BLaER1 treated with 17β-estradiol and CSF1 and Interleukin-3, amounts not matched to agents 10 nM and 100 nM (cell line): ENCODE data around the gene HIGD1C.

Experiments
- H3K27ac ChIP-seq, 11 experiments: shearing (Covaris generic); formaldehyde crosslinking; 2 replicates each; pipeline ENCODE4 v1.8.1; 2022
- H3K27me3 ChIP-seq, 11 experiments: shearing (Covaris generic); formaldehyde crosslinking; 2 replicates each; pipeline ENCODE4 v1.8.1; 2022
- H3K36me3 ChIP-seq, 11 experiments: shearing (Covaris generic); formaldehyde crosslinking; 2 replicates each; pipeline ENCODE4 v1.8.1; 2022
- H3K4me1 ChIP-seq, 10 experiments: shearing (Covaris generic); formaldehyde crosslinking; 2 replicates each; pipeline ENCODE4 v1.8.1; 2022
- H3K4me2 ChIP-seq, 11 experiments: shearing (Covaris generic); formaldehyde crosslinking; 2 replicates each; pipeline ENCODE4 v1.8.1; 2022
- H3K4me3 ChIP-seq, 10 experiments: shearing (Covaris generic); formaldehyde crosslinking; 2 replicates each; pipeline ENCODE4 v1.8.1; 2022
- H3K9ac ChIP-seq, 11 experiments: shearing (Covaris generic); formaldehyde crosslinking; 2 replicates each; pipeline ENCODE4 v1.8.1; 2022
- H3K9me3 ChIP-seq, 11 experiments: shearing (Covaris generic); formaldehyde crosslinking; replicated peaks in 1 of 11; 2 replicates each; pipeline ENCODE4 v1.8.1; 2022
- H4K20me1 ChIP-seq, 11 experiments: shearing (Covaris generic); formaldehyde crosslinking; 2 replicates each; pipeline ENCODE4 v1.8.1; 2022
- Cebpa-rat ChIP-seq, 11 experiments: shearing (Covaris generic); IDR thresholded peaks; 2 replicates each; pipeline ENCODE4 v1.8.1; 2022

Gene HIGD1C

DNA sequence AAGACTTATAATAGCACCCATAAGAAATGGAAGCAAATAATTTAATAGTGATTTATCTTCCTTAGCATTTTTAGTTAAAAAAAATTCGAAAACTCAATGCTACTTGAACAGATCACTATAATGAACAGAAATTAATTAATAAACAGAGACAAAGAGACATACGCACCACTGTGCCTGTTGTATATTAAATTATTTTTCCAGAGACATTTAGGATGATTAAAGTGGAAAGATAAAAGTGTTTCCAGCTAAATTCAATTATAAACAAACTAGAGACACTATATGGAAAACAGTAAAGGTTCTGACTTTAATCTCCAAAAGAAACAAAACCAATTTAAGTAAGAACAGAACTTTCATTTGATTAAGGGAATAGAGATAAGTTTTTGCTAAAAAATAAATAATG lies 3.4 kb downstream of the HIGD1C start:
- H3K9ac ChIP-seq, result no peak overlapping the region
- H3K4me1 ChIP-seq, result peaks cover 0 to 9% (median 4%) of the 10 kb centered on the region in 10 experiments; a peak in 9 of 20 replicates
- peak overlapping the region in 5 of 11 experiments; percentile 27 to 50 (median 33); a peak in 5 of 22 replicates for H3K4me2 ChIP-seq
- TF ChIP-seq Cebpa-rat (IDR thresholded peaks at IDR 0.05), result no peak
- H3K27ac ChIP-seq, result no peak overlapping the region; a peak in 1 of 22 replicates
- H3K4me3 ChIP-seq, result no peak overlapping the region
- no peaks in the 10 kb centered on the region for H3K9me3 ChIP-seq
- no peaks in the 10 kb centered on the region for H3K27me3 ChIP-seq
- no peaks in the 10 kb centered on the region for H4K20me1 ChIP-seq
- peaks cover 0 to 11% (median 0%) of the 10 kb centered on the region in 11 experiments; a peak in 2 of 22 replicates for H3K36me3 ChIP-seq

DNA sequence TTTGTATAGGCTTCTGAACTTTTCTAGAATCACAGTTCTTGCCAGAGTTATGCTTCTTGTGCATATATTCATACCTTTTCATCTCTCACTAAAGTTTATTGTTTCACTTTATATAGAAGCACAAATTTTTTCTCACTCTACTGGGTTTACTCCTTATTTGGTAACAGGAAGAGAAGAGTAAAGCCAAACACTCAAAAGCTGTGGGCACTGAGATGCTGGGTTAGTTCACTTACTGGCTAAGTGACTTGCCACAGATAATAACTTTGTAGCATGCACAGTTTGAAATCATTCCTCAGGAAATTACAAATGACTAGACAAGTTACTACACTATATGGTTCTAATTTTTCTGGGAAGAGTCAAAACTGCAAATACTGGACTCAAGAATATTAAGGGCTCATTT lies 7.8 kb downstream of the HIGD1C start:
- Histone ChIP-seq H3K9ac (no peak overlapping the region), H3K4me3 (no peak overlapping the region), H3K4me2 (no peak overlapping the region), H3K27me3 (no peaks in the 10 kb centered on the region), H3K36me3 (no peaks in the 10 kb centered on the region), H4K20me1 (no peaks in the 10 kb centered on the region), H3K27ac (no peak overlapping the region), H3K4me1 (peaks cover 0 to 9% (median 4%) of the 10 kb centered on the region in 10 experiments; a peak in 9 of 20 replicates), H3K9me3 (no peaks in the 10 kb centered on the region)
- TF ChIP-seq Cebpa-rat (IDR thresholded peaks at IDR 0.05), result no peak

DNA sequence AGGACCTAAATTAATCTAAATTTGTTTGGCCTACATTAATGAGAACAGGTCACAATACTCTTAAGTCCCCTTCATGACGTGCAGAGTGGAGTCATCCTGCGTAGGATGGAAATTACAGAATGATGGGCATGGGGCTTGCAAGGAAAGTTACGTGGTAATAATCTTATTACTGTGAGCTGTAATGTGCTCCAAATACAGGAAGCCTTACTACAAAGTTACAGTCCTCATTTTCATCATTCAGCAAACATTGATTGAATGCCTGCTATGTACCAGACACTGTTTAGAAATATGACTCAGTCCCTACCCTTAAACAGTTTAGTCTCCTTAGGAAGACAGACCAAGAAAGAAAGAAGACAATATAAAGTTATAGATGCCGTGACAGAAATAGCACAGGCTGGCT lies 9.4 kb downstream of the HIGD1C start:
- TF ChIP-seq Cebpa-rat (IDR thresholded peaks at IDR 0.05), result no peak
- no peaks in the 10 kb centered on the region for H3K9me3 ChIP-seq
- peaks cover 0 to 8% (median 0%) of the 10 kb centered on the region in 11 experiments; a peak in 6 of 22 replicates for H3K36me3 ChIP-seq
- no peak overlapping the region for H3K27ac ChIP-seq
- no peaks in the 10 kb centered on the region for H4K20me1 ChIP-seq
- no peak overlapping the region for H3K4me2 ChIP-seq
- no peak overlapping the region for H3K9ac ChIP-seq
- H3K27me3 ChIP-seq, result no peaks in the 10 kb centered on the region
- H3K4me3 ChIP-seq, result no peak overlapping the region
- H3K4me1 ChIP-seq, result 0 out of 20 replicates have a peak, but pooled peaks cover 0 to under 1% (median 0%) of the 10 kb centered on the region in 10 experiments

DNA sequence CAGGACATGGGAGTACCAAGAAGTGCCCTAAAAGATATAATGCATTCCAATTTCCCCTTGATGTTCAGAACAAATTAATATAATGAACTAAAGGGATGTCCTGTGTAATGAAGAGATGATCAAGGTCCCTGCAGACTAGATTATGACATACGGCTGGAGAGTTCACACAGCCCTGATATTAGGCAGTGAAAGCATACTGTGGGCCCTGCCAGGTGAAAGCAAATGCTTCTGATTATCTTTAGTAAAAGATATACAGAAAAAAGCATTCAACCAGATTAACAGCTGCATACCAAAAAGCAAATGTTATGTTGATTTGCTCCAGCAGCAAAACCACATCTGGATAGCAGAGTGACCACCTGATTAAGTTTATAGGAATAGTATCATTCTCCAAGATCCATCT lies 12.1 kb downstream of the HIGD1C start:
- no peak for TF ChIP-seq Cebpa-rat (IDR thresholded peaks at IDR 0.05)
- Histone ChIP-seq H3K27me3 (no peaks in the 10 kb centered on the region), H3K4me2 (no peak overlapping the region)

DNA sequence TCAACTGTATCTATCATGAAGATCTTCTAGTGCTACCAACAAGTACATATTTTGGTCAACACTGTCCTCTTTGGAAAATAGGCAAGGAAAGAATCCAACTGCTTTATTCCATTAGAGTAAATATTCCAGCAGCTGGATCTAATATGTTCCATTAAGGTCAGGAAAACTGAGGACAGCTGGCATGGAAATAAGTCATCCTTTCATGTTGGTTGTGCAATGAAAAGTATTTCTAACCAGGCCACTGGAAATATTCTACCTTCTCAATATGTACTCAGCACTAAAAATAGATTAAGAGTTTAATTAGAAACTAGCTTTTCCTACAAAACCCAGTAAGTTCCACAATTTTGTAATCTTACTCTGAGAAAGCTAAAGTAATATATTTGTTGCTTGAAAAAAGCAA lies 19.6 kb downstream of the HIGD1C start:
- Histone ChIP-seq H3K27ac (no peak overlapping the region), H3K27me3 (no peaks in the 10 kb centered on the region), H4K20me1 (no peaks in the 10 kb centered on the region), H3K4me1 (no peaks in the 10 kb centered on the region), H3K4me3 (no peak overlapping the region), H3K9me3 (peaks cover 11 to 18% (median 14%) of the 10 kb centered on the region in 11 experiments; a peak in 20 of 22 replicates), H3K4me2 (no peak overlapping the region), H3K9ac (no peak overlapping the region), H3K36me3 (peaks cover 33 to 67% (median 43%) of the 10 kb centered on the region in 11 experiments)
- no peak for TF ChIP-seq Cebpa-rat (IDR thresholded peaks at IDR 0.05)

More for the DNA sequence above, 12.1 kb downstream of the HIGD1C start:
- no peaks in the 10 kb centered on the region for H4K20me1 ChIP-seq
- H3K4me3 ChIP-seq, result no peak overlapping the region
- H3K9ac ChIP-seq, result no peak overlapping the region
- peaks cover 7 to 36% (median 20%) of the 10 kb centered on the region in 11 experiments; a peak in 20 of 22 replicates for H3K36me3 ChIP-seq
- H3K27ac ChIP-seq, result no peak overlapping the region
- H3K9me3 ChIP-seq, result no peaks in the 10 kb centered on the region
- no peaks in the 10 kb centered on the region for H3K4me1 ChIP-seq

DNA sequence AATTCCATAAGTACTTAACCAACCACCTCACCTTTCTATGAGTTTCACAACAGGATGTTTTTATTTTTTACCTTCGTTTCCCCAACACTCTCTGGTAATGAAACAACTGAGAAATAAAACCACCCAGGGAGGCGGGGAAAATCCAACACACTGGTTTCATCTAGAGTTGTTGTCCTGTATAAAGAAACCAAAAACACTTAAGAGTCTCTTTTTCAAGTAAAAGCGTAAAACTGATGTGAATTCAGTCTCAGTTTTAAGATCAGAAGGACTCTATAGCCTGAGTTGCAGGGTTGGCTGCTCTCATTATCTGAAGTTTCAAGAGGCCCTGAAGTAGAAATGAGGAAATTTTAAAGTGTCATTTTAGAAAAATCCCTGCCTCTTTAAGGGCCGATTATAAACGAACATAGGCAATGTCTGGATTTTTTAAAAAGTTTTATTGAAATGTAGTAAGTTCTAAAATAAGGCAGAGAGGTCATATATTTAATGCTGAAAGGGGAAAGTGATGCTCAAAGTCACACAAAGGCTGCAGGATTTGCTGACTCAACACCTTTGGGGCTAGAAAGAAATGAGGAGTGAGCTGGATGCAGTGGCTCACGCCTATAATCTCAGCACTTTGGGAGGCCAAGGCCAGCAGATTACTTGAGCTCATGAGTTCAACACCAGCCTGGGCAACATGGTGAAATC lies 27.2 kb downstream of the HIGD1C start:
- no peak overlapping the region for H3K4me2 ChIP-seq

DNA sequence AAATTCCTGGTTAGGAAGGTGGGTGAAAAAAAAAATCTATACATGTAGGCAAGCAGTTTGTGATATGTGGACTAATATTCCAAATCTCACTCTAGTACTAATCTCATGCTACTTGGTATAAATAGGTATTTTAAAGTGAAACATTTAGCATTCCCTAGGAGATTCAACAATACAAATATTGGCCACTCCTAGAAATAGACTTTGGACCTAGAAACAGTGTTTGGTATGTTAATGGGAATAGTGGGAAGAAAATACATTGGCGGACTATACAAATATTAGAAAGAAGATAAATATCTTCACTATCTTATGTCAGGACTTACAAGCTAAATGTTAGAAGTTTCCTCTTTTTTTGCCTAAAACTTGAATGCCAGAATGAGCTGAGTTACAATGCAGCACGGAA lies 28.2 kb downstream of the HIGD1C start:
- peaks cover 0 to 15% (median 0%) of the 10 kb centered on the region in 10 experiments; a peak in 6 of 20 replicates for H3K4me1 ChIP-seq
- H3K4me3 ChIP-seq, result no peak overlapping the region
- no peaks in the 10 kb centered on the region for H3K27me3 ChIP-seq
- H3K36me3 ChIP-seq, result peaks cover 0 to 46% (median 14%) of the 10 kb centered on the region in 11 experiments; a peak in 9 of 22 replicates
- no peak overlapping the region for H3K9ac ChIP-seq
- TF ChIP-seq Cebpa-rat (IDR thresholded peaks at IDR 0.05), result no peak
- H3K9me3 ChIP-seq, result no peaks in the 10 kb centered on the region
- no peak overlapping the region for H3K27ac ChIP-seq
- H3K4me2 ChIP-seq, result no peak overlapping the region
- H4K20me1 ChIP-seq, result peaks cover 0 to 6% (median 0%) of the 10 kb centered on the region in 11 experiments; a peak in 2 of 22 replicates

More for the DNA sequence above, 27.2 kb downstream of the HIGD1C start:
- no peaks in the 10 kb centered on the region for H3K27me3 ChIP-seq
- peaks cover 0 to under 1% (median 0%) of the 10 kb centered on the region in 11 experiments; a peak in 1 of 22 replicates for H4K20me1 ChIP-seq
- no peaks in the 10 kb centered on the region for H3K9me3 ChIP-seq
- H3K4me1 ChIP-seq, result peaks cover 0 to 5% (median 0%) of the 10 kb centered on the region in 10 experiments; a peak in 3 of 20 replicates
- H3K4me3 ChIP-seq, result no peak overlapping the region
- no peak overlapping the region for H3K27ac ChIP-seq
- TF ChIP-seq Cebpa-rat (IDR thresholded peaks at IDR 0.05), result no peak
- peaks cover 0 to 46% (median 14%) of the 10 kb centered on the region in 11 experiments; a peak in 9 of 22 replicates for H3K36me3 ChIP-seq
- no peak overlapping the region for H3K9ac ChIP-seq

DNA sequence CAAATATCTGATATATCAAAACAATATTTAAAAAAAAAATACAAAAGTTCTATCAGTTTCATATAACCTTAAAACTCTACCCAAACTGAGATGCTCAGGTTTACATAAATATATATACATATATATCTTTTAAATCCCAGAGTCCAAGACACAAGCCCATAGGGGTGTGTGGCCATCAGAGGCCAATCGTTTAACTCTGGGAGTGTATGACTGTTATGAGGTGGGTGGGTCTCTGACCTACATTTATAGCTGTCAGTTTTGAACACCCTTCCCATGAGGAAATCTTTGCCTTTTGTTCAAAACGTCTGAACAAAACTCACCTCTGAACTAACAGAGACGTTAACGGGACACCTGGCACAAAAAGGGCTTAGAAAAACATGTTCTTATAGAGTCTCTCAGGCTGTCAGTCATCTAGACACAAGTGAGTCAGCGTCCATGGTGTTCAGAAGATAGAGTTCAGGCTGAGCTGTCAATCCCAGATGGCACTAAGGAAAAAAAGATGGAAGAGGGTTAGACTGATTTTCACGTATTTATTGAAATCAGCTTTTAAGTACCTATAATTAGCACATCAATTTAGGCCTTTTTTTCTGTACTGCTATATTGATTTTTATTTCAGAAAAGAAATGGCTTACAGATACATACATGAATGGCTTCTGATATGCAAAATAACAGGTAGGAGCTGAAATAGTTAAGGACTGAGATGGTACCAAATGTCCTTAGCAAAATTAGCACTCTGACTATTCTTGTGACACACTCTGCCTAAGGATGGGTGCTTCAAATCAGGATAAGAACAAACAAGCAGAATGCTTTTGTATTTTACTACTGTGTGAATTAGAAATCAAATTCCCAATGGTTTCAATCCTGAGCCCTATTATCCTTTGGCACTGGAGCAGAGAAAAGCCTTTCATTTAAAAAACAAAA lies 29.2 kb downstream of the HIGD1C start:
- H3K9me3 ChIP-seq, result no peaks in the 10 kb centered on the region
- H3K36me3 ChIP-seq, result peaks cover 0 to 52% (median 15%) of the 10 kb centered on the region in 11 experiments; a peak in 13 of 22 replicates
- H3K4me2 ChIP-seq, result no peak overlapping the region
- peaks cover 0 to 26% (median 0%) of the 10 kb centered on the region in 10 experiments; a peak in 6 of 20 replicates for H3K4me1 ChIP-seq
- H3K4me3 ChIP-seq, result no peak overlapping the region
- H3K27ac ChIP-seq, result no peak overlapping the region
- TF ChIP-seq Cebpa-rat (IDR thresholded peaks at IDR 0.05), result no peak
- no peaks in the 10 kb centered on the region for H3K27me3 ChIP-seq
- H4K20me1 ChIP-seq, result peaks cover 0 to 13% (median 0%) of the 10 kb centered on the region in 11 experiments; a peak in 2 of 22 replicates
- no peak overlapping the region for H3K9ac ChIP-seq
